Measurements from ENCODE around the gene SMIM38. TPM values are rescaled to one million over a fixed set of nuclear protein-coding genes. Genes with fewer than 3 reads are reported as not detected.

SMIM38 gene
- total RNA-seq, 1 experiment from 2014 or later = 0.09 TPM

DNA sequence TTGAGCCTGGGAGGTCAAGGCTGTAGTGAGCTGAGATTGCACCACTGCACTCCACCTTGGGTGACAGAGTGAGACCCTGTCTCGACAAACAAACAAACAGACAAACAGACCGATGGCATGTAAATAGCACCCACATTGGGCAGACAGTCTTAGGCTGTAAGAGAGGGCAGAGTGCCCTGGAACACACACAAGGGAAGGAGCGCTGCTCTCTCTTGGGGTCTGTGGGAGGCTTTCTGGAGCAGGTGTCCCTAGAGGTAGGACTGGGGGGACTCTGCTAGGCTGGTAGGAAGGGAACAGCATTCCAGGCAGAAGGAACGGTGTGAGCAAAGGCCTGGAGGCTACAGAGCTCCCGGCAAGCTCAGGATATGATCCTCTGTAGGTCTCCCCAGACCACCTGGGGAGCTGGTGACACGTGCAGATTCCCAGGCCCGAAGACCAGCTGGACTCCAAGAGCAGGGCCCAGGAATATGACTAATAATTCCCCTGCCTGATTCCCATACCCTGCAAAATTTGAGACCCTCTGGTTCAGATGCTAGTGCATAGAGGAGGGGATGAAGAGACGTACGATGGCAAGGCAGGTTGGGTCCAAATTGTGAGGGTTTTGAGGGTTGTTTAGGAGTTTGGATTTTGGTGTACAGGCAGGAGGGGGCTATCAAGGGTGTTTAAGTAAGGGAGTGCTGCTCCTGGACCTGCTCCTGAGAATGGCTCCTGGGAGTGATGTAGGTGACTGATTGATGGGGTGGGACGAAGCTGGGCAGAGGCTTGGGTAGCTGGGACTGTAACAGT lies 11.6 kb downstream of the SMIM38 start:
- H3K23me2 ChIP-seq (ENCODE audit: insufficient read length, low read depth, low read length, poor library complexity, severe bottlenecking) = no peaks in the 10 kb centered on the region
- H2BK12ac ChIP-seq (ENCODE audit: insufficient read length, low read depth, low read length) = no peak overlapping the region
- H2BK5ac ChIP-seq (ENCODE audit: insufficient read length, low read length) = no peak overlapping the region
- no peak for DNase-seq
- H3K23ac ChIP-seq (ENCODE audit: insufficient read length, low read depth, low read length) = no peak overlapping the region
- no peak overlapping the region for H4K91ac ChIP-seq (ENCODE audit: insufficient read length, low read depth, low read length)
- H3K14ac ChIP-seq (ENCODE audit: insufficient read depth, low read length) = no peak overlapping the region; the same call in 1 of the 2 replicates
- peaks cover 30% of the 10 kb centered on the region for H3K27me3 Mint-ChIP-seq (ENCODE audit: low read depth)
- H3K79me2 ChIP-seq (ENCODE audit: insufficient read depth, low read length) = no peaks in the 10 kb centered on the region
- no peak overlapping the region for H2AK5ac ChIP-seq (ENCODE audit: insufficient read length, low read length)
- H3K27me3 ChIP-seq (ENCODE audit: insufficient read depth, low read length) = no peaks in the 10 kb centered on the region
- no peak overlapping the region for H2AFZ ChIP-seq (ENCODE audit: low read length)
- no peak overlapping the region for H3K18ac ChIP-seq (ENCODE audit: insufficient read length, low read depth, low read length)
- H4K20me1 ChIP-seq (ENCODE audit: control insufficient read depth, insufficient read depth, insufficient read length) = no peaks in the 10 kb centered on the region
- TF ChIP-seq CTCF (conservative IDR thresholded peaks at IDR 0.05) = no peak
- no peak overlapping the region for H3K4me3 Mint-ChIP-seq
- H3K9ac ChIP-seq (ENCODE audit: extremely low read depth, insufficient read length, low read length) = no peak overlapping the region
- H3K27ac ChIP-seq (ENCODE audit: insufficient read length, low read depth, low read length) = no peak overlapping the region
- no peak overlapping the region for H2BK20ac ChIP-seq (ENCODE audit: low read depth, low read length, poor library complexity, severe bottlenecking)
- no peaks in the 10 kb centered on the region for H3K4me1 ChIP-seq (ENCODE audit: insufficient read depth, low read length)
- no peak overlapping the region for H2BK120ac ChIP-seq (ENCODE audit: low read depth, low read length, poor library complexity, severe bottlenecking)
- no peak overlapping the region; a peak in 1 of 7 replicates for H3K27ac Mint-ChIP-seq
- H3K79me1 ChIP-seq (ENCODE audit: insufficient read depth, low read depth, low read length, poor library complexity, severe bottlenecking) = no peaks in the 10 kb centered on the region
- H3K9me3 ChIP-seq (ENCODE audit: control insufficient read depth, low read depth, low read length) = no peaks in the 10 kb centered on the region
- no peak overlapping the region for H4K5ac ChIP-seq (ENCODE audit: insufficient read length, low read depth, low read length)
- H2BK15ac ChIP-seq (ENCODE audit: low read depth, low read length) = no peak overlapping the region
- no peak overlapping the region for H3K56ac ChIP-seq (ENCODE audit: insufficient read length, low read depth, low read length)
- no peak overlapping the region for H3K4ac ChIP-seq (ENCODE audit: low read depth, low read length)
- no peak overlapping the region for H4K8ac ChIP-seq (replicated peaks; ENCODE audit: insufficient read length, low read depth, low read length)
- peaks cover 0 to 4% (median 0%) of the 10 kb centered on the region in 3 experiments; a peak in 2 of 7 replicates for H3K36me3 Mint-ChIP-seq (ENCODE audit: insufficient read depth in 1 of 3, low read depth in 3 of 3)
- peaks cover 7 to 9% of the 10 kb centered on the region in 2 experiments; a peak in 3 of 4 replicates for H3K4me1 Mint-ChIP-seq
- H3K4me2 ChIP-seq (ENCODE audit: insufficient read depth, insufficient read length, low read length) = no peak overlapping the region
- no CpG with 5 or more reads among the region's 10 CpGs for WGBS (ENCODE audit: extremely low coverage, insufficient read length, low lambda C conversion rate)
- peaks cover 10 to 12% of the 10 kb centered on the region in 2 experiments; a peak in 4 of 5 replicates for H3K9me3 Mint-ChIP-seq
- H3T11ph ChIP-seq (ENCODE audit: low read length) = no peak overlapping the region

Measured in H9 (cell line).